MM.1S (cell line): ENCODE measurements around the gene MID1.

Experiments used
- EZH2 ChIP-seq: fragments of 300-600 bp; sonication (generic); optimal IDR thresholded peaks from 2 replicates; pipeline ENCODE3; 2017; ENCODE audit warnings: low read depth, mild to moderate bottlenecking, antibody characterized with exemption, low read length, mixed read lengths
- TF ChIP-seq, protein P1 (sequence below): fragments of 300-600 bp; sonication (generic); IDR thresholded peaks from 2 replicates; pipeline ENCODE4 v1.5.1; 2016; ENCODE audit warnings: antibody characterized with exemption, low read length, mixed read lengths

- TF ChIP-seq, protein P1, sequence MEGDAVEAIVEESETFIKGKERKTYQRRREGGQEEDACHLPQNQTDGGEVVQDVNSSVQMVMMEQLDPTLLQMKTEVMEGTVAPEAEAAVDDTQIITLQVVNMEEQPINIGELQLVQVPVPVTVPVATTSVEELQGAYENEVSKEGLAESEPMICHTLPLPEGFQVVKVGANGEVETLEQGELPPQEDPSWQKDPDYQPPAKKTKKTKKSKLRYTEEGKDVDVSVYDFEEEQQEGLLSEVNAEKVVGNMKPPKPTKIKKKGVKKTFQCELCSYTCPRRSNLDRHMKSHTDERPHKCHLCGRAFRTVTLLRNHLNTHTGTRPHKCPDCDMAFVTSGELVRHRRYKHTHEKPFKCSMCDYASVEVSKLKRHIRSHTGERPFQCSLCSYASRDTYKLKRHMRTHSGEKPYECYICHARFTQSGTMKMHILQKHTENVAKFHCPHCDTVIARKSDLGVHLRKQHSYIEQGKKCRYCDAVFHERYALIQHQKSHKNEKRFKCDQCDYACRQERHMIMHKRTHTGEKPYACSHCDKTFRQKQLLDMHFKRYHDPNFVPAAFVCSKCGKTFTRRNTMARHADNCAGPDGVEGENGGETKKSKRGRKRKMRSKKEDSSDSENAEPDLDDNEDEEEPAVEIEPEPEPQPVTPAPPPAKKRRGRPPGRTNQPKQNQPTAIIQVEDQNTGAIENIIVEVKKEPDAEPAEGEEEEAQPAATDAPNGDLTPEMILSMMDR, result no peak
- TF ChIP-seq EZH2, result no peak
These were observed 108.1 kb downstream of the MID1 start for GRCh38 chrX:10512258-10512657.
